HepG2 (cell line): Measurements from ENCODE around the gene SLC25A15. TPM values are rescaled to one million over a fixed set of nuclear protein-coding genes. Genes with fewer than 3 reads are reported as not detected.
"Not testable (repeated sequence)": the region's sequence is repeated elsewhere in the genome, so short reads cannot be mapped to it uniquely, and the experiment has no call there.

Experiments
- ADNP ChIP-seq: sonication (generic); formaldehyde crosslinking; IDR thresholded peaks from 2 replicates; pipeline ENCODE4 v1.4.0; 2020; ENCODE audit warnings: missing genetic modification reagents
- ATF5 ChIP-seq: sonication (generic); formaldehyde crosslinking; IDR thresholded peaks from 2 replicates; pipeline ENCODE4 v1.4.0; 2020; ENCODE audit warnings: mild to moderate bottlenecking, low read depth, missing genetic modification reagents
- ATF7 ChIP-seq, 2 experiments: fragments of 450-650 bp in 1 of 2; sonication (generic) in 1 of 2; formaldehyde crosslinking in 1 of 2; IDR thresholded peaks; 2 replicates each; pipeline versions ENCODE4 v1.4.0 to v1.6.1; 2016 to 2020; ENCODE audit warnings: antibody characterized with exemption in 1 of 2, mild to moderate bottlenecking in 1 of 2, missing genetic modification reagents in 1 of 2
- CBX1 ChIP-seq: IDR thresholded peaks from one replicate; pipeline ENCODE4 v1.6.1; 2016; ENCODE audit warnings: antibody characterized with exemption, low read depth
- CHD4 ChIP-seq: fragments of 200-600 bp; sonication (generic); IDR thresholded peaks from 2 replicates; pipeline ENCODE4 v1.7.0; 2017; ENCODE audit warnings: mild to moderate bottlenecking, low read length, borderline replicate concordance
- FOXJ3 ChIP-seq: sonication (generic); formaldehyde crosslinking; IDR thresholded peaks from 2 replicates; pipeline ENCODE4 v1.4.0; 2020; ENCODE audit warnings: missing genetic modification reagents, mild to moderate bottlenecking, borderline replicate concordance
- FOXK1 ChIP-seq: sonication (generic); formaldehyde crosslinking; IDR thresholded peaks from 2 replicates; pipeline ENCODE4 v1.4.0; 2020; ENCODE audit warnings: low read depth, missing genetic modification reagents, borderline replicate concordance
- HNF4A ChIP-seq: sonication (generic); formaldehyde crosslinking; IDR thresholded peaks from 2 replicates; pipeline ENCODE4 v1.4.0; 2020; ENCODE audit warnings: missing genetic modification reagents
- MXD3 ChIP-seq: IDR thresholded peaks from 2 replicates; pipeline ENCODE4 v1.6.1; 2016; ENCODE audit warnings: mild to moderate bottlenecking, missing biosample characterization, missing genetic modification reagents
- NCOR1 ChIP-seq: fragments of 200-600 bp; sonication (generic); IDR thresholded peaks from 2 replicates; pipeline ENCODE4 v1.7.0; 2017; ENCODE audit warnings: antibody characterized with exemption, low read length, borderline replicate concordance
- NFIC ChIP-seq: IDR thresholded peaks from 2 replicates; pipeline ENCODE4 v1.6.1; 2012; ENCODE audit warnings: mild to moderate bottlenecking, low read length, inconsistent platforms
- SALL1 ChIP-seq: sonication (generic); formaldehyde crosslinking; IDR thresholded peaks from 2 replicates; pipeline ENCODE4 v1.8.0; 2022; ENCODE audit warnings: mild to moderate bottlenecking, missing genetic modification reagents
- ZBTB3 ChIP-seq: sonication (generic); formaldehyde crosslinking; IDR thresholded peaks from 2 replicates; pipeline ENCODE4 v1.4.0; 2020; ENCODE audit warnings: low read depth, mild to moderate bottlenecking, moderate library complexity, missing genetic modification reagents, borderline replicate concordance
- ZFP90 ChIP-seq: sonication (generic); formaldehyde crosslinking; IDR thresholded peaks from 2 replicates; pipeline ENCODE4 v1.8.0; 2022; ENCODE audit warnings: missing genetic modification reagents, mild to moderate bottlenecking, inconsistent platforms, borderline replicate concordance
- ZMYM2 ChIP-seq: sonication (generic); formaldehyde crosslinking; IDR thresholded peaks from 2 replicates; pipeline ENCODE4 v1.8.0; 2022; ENCODE audit warnings: mild to moderate bottlenecking, missing genetic modification reagents
- ZMYM3 ChIP-seq: sonication (generic); formaldehyde crosslinking; IDR thresholded peaks from 2 replicates; pipeline ENCODE4 v1.5.1; 2020; ENCODE audit warnings: mild to moderate bottlenecking, missing genetic modification reagents
- ZNF350 ChIP-seq: sonication (generic); formaldehyde crosslinking; IDR thresholded peaks from 2 replicates; pipeline ENCODE4 v1.4.0; 2020; ENCODE audit warnings: mild to moderate bottlenecking, low read depth, missing genetic modification reagents, borderline replicate concordance
- ZNF362 ChIP-seq: sonication (generic); formaldehyde crosslinking; IDR thresholded peaks from 2 replicates; pipeline ENCODE4 v1.4.0; 2020; ENCODE audit warnings: missing genetic modification reagents, mild to moderate bottlenecking, borderline replicate concordance
- ZNF782 ChIP-seq: sonication (generic); formaldehyde crosslinking; IDR thresholded peaks from 2 replicates; pipeline ENCODE4 v1.4.0; 2020; ENCODE audit warnings: missing genetic modification reagents, mild to moderate bottlenecking, borderline replicate concordance
- polyA plus RNA-seq, 8 experiments: library from polyadenylated mRNA; depleted of rRNA in 3 of 8; stranded (reverse) in 7 of 8; unstranded in 1 of 8; fragments of >200 nt; fragmentation: Illumina TruSeq in 4 of 8; extraction: Trizol in 4 of 8; gene quantifications; 2 replicates each; pipeline versions ENCODE4 v1.2.1 to v1.2.3, GENCODE V29; 2011 to 2016; ENCODE audit warnings: low read depth in 4 of 8, missing spikeins in 1 of 8, mixed read lengths in 1 of 8; ENCODE audit not compliant: insufficient read depth in 1 of 8
- total RNA-seq, 5 experiments: library from RNA; depleted of rRNA; stranded (reverse); fragments of >200 nt; fragmentation: Illumina TruSeq; extraction: Trizol; gene quantifications; 2 replicates each; pipeline ENCODE4 v1.2.3, GENCODE V29; 2016; ENCODE audit warnings: low read depth in 1 of 5
- TF ChIP-seq, protein P1 (sequence below): sonication (generic); formaldehyde crosslinking; IDR thresholded peaks from 2 replicates; pipeline ENCODE4 v1.5.1; 2020; ENCODE audit warnings: mild to moderate bottlenecking, missing genetic modification reagents
- TF ChIP-seq, protein P2 (sequence below): sonication (generic); formaldehyde crosslinking; IDR thresholded peaks from 2 replicates; pipeline ENCODE4 v1.4.0; 2020; ENCODE audit warnings: low read depth, mild to moderate bottlenecking, missing genetic modification reagents

SLC25A15 gene
- total and polyA plus RNA-seq, 2 of the 13 experiments (the other 11 are each of a cell fraction or from before 2014, with no cell fraction given) = 17.3 to 39.1 TPM

- TF ChIP-seq MXD3 (CRISPR knock-in tag) = peak; percentile 43; the same call in 1 of the 2 replicates
- peak; percentile 75 for TF ChIP-seq ZNF362 (CRISPR knock-in tag)
- TF ChIP-seq FOXJ3 (CRISPR knock-in tag) = peak; percentile 36; the same call in 1 of the 2 replicates
- 0 out of 2 replicates have a peak, but pooled peaks have one; percentile 60 for TF ChIP-seq NCOR1
- 0 out of 2 replicates have a peak, but pooled peaks have one; percentile 8 for TF ChIP-seq FOXK1 (CRISPR knock-in tag)
- TF ChIP-seq ZMYM2 (CRISPR knock-in tag) = peak; percentile 91
- TF ChIP-seq CHD4 = peak; percentile 87
- TF ChIP-seq ADNP (CRISPR knock-in tag) = peak; percentile 35; the same call in 1 of the 2 replicates
- peak; percentile 69; the same call in 1 of the 2 replicates for TF ChIP-seq ZNF782
- TF ChIP-seq CBX1 = peak; percentile 9
- TF ChIP-seq, protein P1, sequence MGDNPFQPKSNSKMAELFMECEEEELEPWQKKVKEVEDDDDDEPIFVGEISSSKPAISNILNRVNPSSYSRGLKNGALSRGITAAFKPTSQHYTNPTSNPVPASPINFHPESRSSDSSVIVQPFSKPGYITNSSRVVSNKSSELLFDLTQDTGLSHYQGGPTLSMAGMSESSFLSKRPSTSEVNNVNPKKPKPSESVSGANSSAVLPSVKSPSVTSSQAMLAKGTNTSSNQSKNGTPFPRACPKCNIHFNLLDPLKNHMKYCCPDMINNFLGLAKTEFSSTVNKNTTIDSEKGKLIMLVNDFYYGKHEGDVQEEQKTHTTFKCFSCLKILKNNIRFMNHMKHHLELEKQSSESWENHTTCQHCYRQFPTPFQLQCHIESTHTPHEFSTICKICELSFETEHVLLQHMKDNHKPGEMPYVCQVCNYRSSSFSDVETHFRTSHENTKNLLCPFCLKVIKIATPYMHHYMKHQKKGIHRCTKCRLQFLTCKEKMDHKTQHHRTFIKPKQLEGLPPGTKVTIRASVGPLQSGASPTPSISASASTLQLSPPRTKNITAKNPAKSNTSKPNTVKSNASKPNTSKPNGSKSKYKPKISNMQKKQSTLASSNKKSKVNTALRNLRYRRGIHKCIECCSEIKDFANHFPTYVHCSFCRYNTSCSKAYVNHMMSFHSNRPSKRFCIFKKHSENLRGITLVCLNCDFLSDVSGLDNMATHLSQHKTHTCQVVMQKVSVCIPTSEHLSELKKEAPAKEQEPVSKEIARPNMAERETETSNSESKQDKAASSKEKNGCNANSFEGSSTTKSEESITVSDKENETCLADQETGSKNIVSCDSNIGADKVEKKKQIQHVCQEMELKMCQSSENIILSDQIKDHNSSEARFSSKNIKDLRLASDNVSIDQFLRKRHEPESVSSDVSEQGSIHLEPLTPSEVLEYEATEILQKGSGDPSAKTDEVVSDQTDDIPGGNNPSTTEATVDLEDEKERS (CRISPR knock-in tag) = peak; percentile 69; the same call in 1 of the 2 replicates
- 0 out of 2 replicates have a peak, but pooled peaks have one; percentile 52 for TF ChIP-seq ZNF350 (CRISPR knock-in tag)
- peak; percentile 69 for TF ChIP-seq HNF4A (CRISPR knock-in tag)
- TF ChIP-seq ZFP90 (CRISPR knock-in tag) = 0 out of 2 replicates have a peak, but pooled peaks have one; percentile 10
- TF ChIP-seq, protein P2, sequence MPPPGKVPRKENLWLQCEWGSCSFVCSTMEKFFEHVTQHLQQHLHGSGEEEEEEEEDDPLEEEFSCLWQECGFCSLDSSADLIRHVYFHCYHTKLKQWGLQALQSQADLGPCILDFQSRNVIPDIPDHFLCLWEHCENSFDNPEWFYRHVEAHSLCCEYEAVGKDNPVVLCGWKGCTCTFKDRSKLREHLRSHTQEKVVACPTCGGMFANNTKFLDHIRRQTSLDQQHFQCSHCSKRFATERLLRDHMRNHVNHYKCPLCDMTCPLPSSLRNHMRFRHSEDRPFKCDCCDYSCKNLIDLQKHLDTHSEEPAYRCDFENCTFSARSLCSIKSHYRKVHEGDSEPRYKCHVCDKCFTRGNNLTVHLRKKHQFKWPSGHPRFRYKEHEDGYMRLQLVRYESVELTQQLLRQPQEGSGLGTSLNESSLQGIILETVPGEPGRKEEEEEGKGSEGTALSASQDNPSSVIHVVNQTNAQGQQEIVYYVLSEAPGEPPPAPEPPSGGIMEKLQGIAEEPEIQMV (CRISPR knock-in tag) = peak; percentile 15; the same call in 1 of the 2 replicates
- peak; percentile 90 for TF ChIP-seq ZMYM3 (CRISPR knock-in tag)
- 0 out of 2 replicates have a peak, but pooled peaks have one; percentile 12 for TF ChIP-seq ZBTB3 (CRISPR knock-in tag)
- TF ChIP-seq SALL1 = peak; percentile 39; the same call in 1 of the 2 replicates
- TF ChIP-seq NFIC = 0 out of 2 replicates have a peak, but pooled peaks have one; percentile 9
- 0 out of 2 replicates have a peak, but pooled peaks have one; percentile 33 for TF ChIP-seq ATF7 (IDR thresholded peaks at IDR 0.05)
- TF ChIP-seq ATF7 (CRISPR knock-in tag; IDR thresholded peaks at IDR 0.05) = not testable (repeated sequence)
- TF ChIP-seq ATF5 (CRISPR knock-in tag) = 0 out of 2 replicates have a peak, but pooled peaks have one; percentile 78
Measured at GRCh38 chr13:40788540-40789274, 704 bp upstream of the SLC25A15 start (continued).
